ENCODE results near the gene GMPPA. TPM values are rescaled to one million over a fixed set of nuclear protein-coding genes. Genes with fewer than 3 reads are reported as not detected.

The GMPPA gene
- total and polyA plus RNA-seq, 2 donors (not counting 1 experiment from before 2014, with no cell fraction given) = 38.3 to 59.7 TPM

- Histone ChIP-seq H2AFZ (ENCODE audit: low read length) (no peak overlapping the region), H3K9ac (ENCODE audit: insufficient read depth, low read length) (no peak overlapping the region), H3K27ac (ENCODE audit: insufficient read depth, low read length) (no peak overlapping the region), H3K27me3 (ENCODE audit: control insufficient read depth, insufficient read depth, low read length) (no peaks in the 10 kb centered on the region), H3K4me3 (replicated peaks in 1 of 4; ENCODE audit: control extremely low read depth in 1 of 4, insufficient read depth in 1 of 4, low read depth in 3 of 4, low read length in 4 of 4) (no peak overlapping the region), H3K36me3 (ENCODE audit: control insufficient read depth, insufficient read depth, low read length) (peaks cover 2% of the 10 kb centered on the region), H3K9me3 (ENCODE audit: control insufficient read depth, insufficient read depth, low read depth, low read length) (no peaks in the 10 kb centered on the region), H3K4me1 (ENCODE audit: control insufficient read depth, extremely low read depth, insufficient read depth, low read length) (peaks cover 10% of the 10 kb centered on the region), H3K4me2 (ENCODE audit: extremely low read depth, insufficient read depth, low read length) (no peak overlapping the region), H3K79me2 (ENCODE audit: control insufficient read depth, insufficient read depth, low read length) (no peaks in the 10 kb centered on the region), H4K20me1 (ENCODE audit: control insufficient read depth, extremely low read depth, insufficient read depth, low read length) (no peaks in the 10 kb centered on the region)
- DNase-seq (ENCODE audit: low read depth in 2 of 2) = no peak
- TF ChIP-seq CTCF (conservative IDR thresholded peaks at IDR 0.05 in 1 of 2, IDR thresholded peaks at IDR 0.05 in 1 of 2; ENCODE audit: low read depth in 1 of 2, low read length in 2 of 2) (no peak), EZH2 (IDR thresholded peaks at IDR 0.05; ENCODE audit: low read length, missing control alignments) (no peak)
Measured at GRCh38 chr2:219462349-219462748, 36.3 kb upstream of the GMPPA start.

GRCh38 chr2:219464286-219465032 lies 34.2 kb upstream of the GMPPA start:
- H3K36me3 ChIP-seq (ENCODE audit: control insufficient read depth, insufficient read depth, low read length) = peaks cover 5% of the 10 kb centered on the region
- H3K4me1 ChIP-seq (ENCODE audit: control insufficient read depth, extremely low read depth, insufficient read depth, low read length) = peaks cover 16% of the 10 kb centered on the region
- H3K27me3 ChIP-seq (ENCODE audit: control insufficient read depth, insufficient read depth, low read length) = no peaks in the 10 kb centered on the region
- H3K4me2 ChIP-seq (ENCODE audit: extremely low read depth, insufficient read depth, low read length) = no peak overlapping the region
- H3K79me2 ChIP-seq (ENCODE audit: control insufficient read depth, insufficient read depth, low read length) = no peaks in the 10 kb centered on the region
- no peak overlapping the region for H3K4me3 ChIP-seq (replicated peaks in 1 of 4; ENCODE audit: control extremely low read depth in 1 of 4, insufficient read depth in 1 of 4, low read depth in 3 of 4, low read length in 4 of 4)
- no peaks in the 10 kb centered on the region for H4K20me1 ChIP-seq (ENCODE audit: control insufficient read depth, extremely low read depth, insufficient read depth, low read length)
- H2AFZ ChIP-seq (ENCODE audit: low read length) = no peak overlapping the region
- no peak overlapping the region for H3K9ac ChIP-seq (ENCODE audit: insufficient read depth, low read length)
- H3K27ac ChIP-seq (ENCODE audit: insufficient read depth, low read length) = no peak overlapping the region
- no peak for DNase-seq (ENCODE audit: low read depth in 2 of 2)
- H3K9me3 ChIP-seq (ENCODE audit: control insufficient read depth, insufficient read depth, low read depth, low read length) = no peaks in the 10 kb centered on the region
- TF ChIP-seq EZH2 (IDR thresholded peaks at IDR 0.05; ENCODE audit: low read length, missing control alignments) (no peak), CTCF (conservative IDR thresholded peaks at IDR 0.05 in 1 of 2, IDR thresholded peaks at IDR 0.05 in 1 of 2; ENCODE audit: low read depth in 1 of 2, low read length in 2 of 2) (no peak)

- Histone ChIP-seq H4K20me1 (ENCODE audit: control insufficient read depth, extremely low read depth, insufficient read depth, low read length) (no peaks in the 10 kb centered on the region), H3K79me2 (ENCODE audit: control insufficient read depth, insufficient read depth, low read length) (no peaks in the 10 kb centered on the region), H3K4me1 (ENCODE audit: control insufficient read depth, extremely low read depth, insufficient read depth, low read length) (peaks cover 7% of the 10 kb centered on the region), H3K9me3 (ENCODE audit: control insufficient read depth, insufficient read depth, low read depth, low read length) (no peaks in the 10 kb centered on the region), H3K4me2 (ENCODE audit: extremely low read depth, insufficient read depth, low read length) (no peak overlapping the region), H3K9ac (ENCODE audit: insufficient read depth, low read length) (no peak overlapping the region), H3K27me3 (ENCODE audit: control insufficient read depth, insufficient read depth, low read length) (no peaks in the 10 kb centered on the region), H3K36me3 (ENCODE audit: control insufficient read depth, insufficient read depth, low read length) (peaks cover 5% of the 10 kb centered on the region), H3K4me3 (replicated peaks in 1 of 4; ENCODE audit: control extremely low read depth in 1 of 4, insufficient read depth in 1 of 4, low read depth in 3 of 4, low read length in 4 of 4) (no peak overlapping the region), H3K27ac (ENCODE audit: insufficient read depth, low read length) (no peak overlapping the region), H2AFZ (ENCODE audit: low read length) (no peak overlapping the region)
- no peak for DNase-seq (ENCODE audit: low read depth in 2 of 2)
- TF ChIP-seq CTCF (conservative IDR thresholded peaks at IDR 0.05 in 1 of 2, IDR thresholded peaks at IDR 0.05 in 1 of 2; ENCODE audit: low read depth in 1 of 2, low read length in 2 of 2) = no peak
- no peak for TF ChIP-seq EZH2 (IDR thresholded peaks at IDR 0.05; ENCODE audit: low read length, missing control alignments)
Measured at GRCh38 chr2:219465659-219466561, 32.8 kb upstream of the GMPPA start.

All from fibroblast of lung (primary cell).